OCI-LY1 (cell line): ENCODE measurements around the gene ARG1.
"Not testable (repeated sequence)": the region's sequence is repeated elsewhere in the genome, so short reads cannot be mapped to it uniquely, and the experiment has no call there.

Experiments
- CTCF ChIP-seq: fragments of 200-600 bp; sonication (generic), shearing (Covaris generic); IDR thresholded peaks from 2 replicates; pipeline ENCODE4 v1.5.1; 2017; ENCODE audit warnings: mild to moderate bottlenecking, antibody characterized with exemption, low read length, moderate library complexity, mixed read lengths
- EZH2 ChIP-seq: fragments of 200-600 bp; sonication (generic), shearing (Covaris generic); IDR thresholded peaks from 2 replicates; pipeline ENCODE4 v1.8.0; 2017; ENCODE audit warnings: borderline replicate concordance, mixed run types, mild to moderate bottlenecking, antibody characterized with exemption, low read length, moderate library complexity, mixed read lengths

- TF ChIP-seq CTCF, EZH2: not testable (repeated sequence)
These were observed 34.4 kb upstream of the ARG1 start for GRCh38 chr6:131538615-131539014.
